Choroid plexus epithelial cell (primary cell): ENCODE results near the gene ABI1.
A peak's percentile ranks its signal among the peaks of the same experiment; 100 is the strongest.

Experiments used
- DNase-seq: peaks from one replicate; pipeline ENCODE4 v3.0.0-alpha.2; 2010; ENCODE audit warnings: low read depth
- H3K4me3 ChIP-seq: 2 replicates; pipeline ENCODE4 v1.5.1; 2011; ENCODE audit warnings: low read depth, mild to moderate bottlenecking, control low read depth, low read length, moderate library complexity
- CTCF ChIP-seq: conservative IDR thresholded peaks from 2 replicates; pipeline ENCODE4 v1.5.1; 2011; ENCODE audit warnings: low read depth, mild to moderate bottlenecking, control low read depth, inconsistent platforms, low read length, moderate library complexity

ABI1 gene

GRCh38 chr10:26770069-26770468 is 90.7 kb downstream of the ABI1 start:
- DNase-seq: no peak
- no peak for TF ChIP-seq CTCF

GRCh38 chr10:26765549-26765948 is 95.2 kb downstream of the ABI1 start:
- no peak overlapping the region for H3K4me3 ChIP-seq
- DNase-seq: no peak
- TF ChIP-seq CTCF: no peak

More at GRCh38 chr10:26770069-26770468, 90.7 kb downstream of the ABI1 start:
- H3K4me3 ChIP-seq: no peak overlapping the region

GRCh38 chr10:26759008-26759407 is 101.8 kb downstream of the ABI1 start:
- no peak overlapping the region for H3K4me3 ChIP-seq
- TF ChIP-seq CTCF: no peak

DNA sequence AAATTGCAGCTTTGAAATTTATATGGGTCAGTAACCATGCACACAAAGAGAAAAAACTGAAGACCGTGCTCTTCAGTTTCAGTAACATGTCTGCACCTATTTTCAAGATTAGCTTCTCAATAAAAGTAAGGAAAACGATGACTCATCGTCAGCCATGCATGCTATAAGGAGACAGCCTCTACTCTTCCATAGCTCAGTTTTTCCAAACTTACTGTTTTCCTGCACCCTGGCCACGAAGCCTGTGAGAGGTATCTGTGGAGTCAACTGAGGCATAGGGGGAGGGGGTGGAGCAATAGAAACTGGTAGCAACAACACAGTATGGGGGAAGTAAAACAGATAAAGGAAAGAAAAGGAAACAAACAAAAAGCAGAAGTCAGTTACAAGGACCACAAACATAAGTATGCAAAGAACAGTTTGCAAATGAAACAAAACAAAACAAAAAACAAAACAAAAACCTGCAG is 105.3 kb downstream of the ABI1 start:
- TF ChIP-seq CTCF: no peak
- no peak overlapping the region for H3K4me3 ChIP-seq
- DNase-seq: peak; percentile 62

More at GRCh38 chr10:26759008-26759407, 101.8 kb downstream of the ABI1 start:
- no peak for DNase-seq

DNA sequence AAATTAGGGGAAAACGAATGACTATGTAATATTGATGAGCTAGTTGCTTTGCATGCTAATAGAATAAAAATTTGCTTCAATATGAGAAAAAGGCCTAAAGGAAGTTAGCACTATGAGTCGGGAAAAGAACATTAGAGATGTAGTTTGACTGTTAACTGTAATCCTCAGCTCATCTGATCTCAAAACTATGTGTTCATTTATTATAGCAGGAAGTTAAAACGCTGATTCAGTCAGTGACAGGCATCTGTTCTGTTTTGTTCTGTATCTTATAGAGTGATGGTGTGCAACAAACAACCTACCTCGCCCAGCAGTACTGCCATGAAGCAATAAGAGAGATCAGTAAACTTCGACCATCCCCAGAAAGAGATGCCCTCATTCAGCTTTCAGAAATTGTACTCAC is 114.7 kb downstream of the ABI1 start:
- no peak overlapping the region for H3K4me3 ChIP-seq
- no peak for DNase-seq
- no peak for TF ChIP-seq CTCF

GRCh38 chr10:26743841-26744240 is 116.9 kb downstream of the ABI1 start:
- no peak overlapping the region for H3K4me3 ChIP-seq
- no peak for TF ChIP-seq CTCF
- DNase-seq: no peak

DNA sequence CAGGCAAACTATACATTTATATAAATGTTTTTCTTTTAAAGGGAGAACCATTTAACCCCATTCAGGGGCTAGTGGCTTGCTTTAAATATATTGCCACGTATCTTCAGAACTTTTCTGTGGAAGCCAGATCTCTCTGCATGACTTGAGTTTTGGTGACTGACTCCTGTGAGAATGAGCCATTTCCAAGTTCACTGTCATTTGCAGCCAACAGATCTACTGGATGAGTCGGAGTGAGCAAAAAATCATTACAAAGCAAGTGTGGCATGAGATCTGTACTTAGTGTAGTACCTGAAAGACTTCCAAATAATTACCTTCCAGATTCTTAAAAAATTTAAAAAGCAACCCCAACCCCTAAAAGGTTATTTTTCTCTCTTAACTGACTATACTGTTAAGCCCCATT is 117.7 kb downstream of the ABI1 start:
- no peak overlapping the region for H3K4me3 ChIP-seq
- no peak for DNase-seq
- no peak for TF ChIP-seq CTCF
